ENCODE data around the gene CROT.

CROT gene

GRCh38 chr7:87344446-87344845 lies 1.0 kb upstream of the CROT start:
- no peak for DNase-seq (ENCODE audit: low spot score)

- DNase-seq (ENCODE audit: low spot score): no peak
Measured at GRCh38 chr7:87345962-87346371, 503 bp downstream of the CROT start.

GRCh38 chr7:87347207-87347606 lies 1.7 kb downstream of the CROT start:
- no peak for DNase-seq (ENCODE audit: low spot score)

- no peak for DNase-seq (ENCODE audit: low spot score)
Measured at GRCh38 chr7:87347664-87348063, 2.2 kb downstream of the CROT start.

- DNase-seq (ENCODE audit: low spot score): no peak
Measured at GRCh38 chr7:87354749-87355148, 9.3 kb downstream of the CROT start.

GRCh38 chr7:87356448-87356847 lies 11.0 kb downstream of the CROT start:
- no peak for DNase-seq (ENCODE audit: low spot score)

GRCh38 chr7:87359366-87359765 lies 13.9 kb downstream of the CROT start:
- no peak for DNase-seq (ENCODE audit: low spot score)

- no peak for DNase-seq (ENCODE audit: low spot score)
Measured at GRCh38 chr7:87361320-87361719, 15.9 kb downstream of the CROT start.

- DNase-seq (ENCODE audit: low spot score): no peak
Measured at GRCh38 chr7:87363342-87363741, 17.9 kb downstream of the CROT start.

GRCh38 chr7:87364246-87364645 lies 18.8 kb downstream of the CROT start:
- DNase-seq (ENCODE audit: low spot score): no peak

GRCh38 chr7:87369216-87369615 lies 23.8 kb downstream of the CROT start:
- DNase-seq (ENCODE audit: low spot score): peak; percentile 48

GRCh38 chr7:87370660-87371180 lies 25.3 kb downstream of the CROT start:
- no peak for DNase-seq (ENCODE audit: low spot score)

GRCh38 chr7:87375662-87376435 lies 30.4 kb downstream of the CROT start:
- DNase-seq (ENCODE audit: low spot score): no peak

GRCh38 chr7:87380905-87381304 lies 35.4 kb downstream of the CROT start:
- DNase-seq (ENCODE audit: low spot score): no peak

- no peak for DNase-seq (ENCODE audit: low spot score)
Measured at GRCh38 chr7:87391020-87391701, 45.7 kb downstream of the CROT start.

GRCh38 chr7:87395442-87396020 lies 50.1 kb downstream of the CROT start:
- DNase-seq (ENCODE audit: low spot score): no peak

- no peak for DNase-seq (ENCODE audit: low spot score)
Measured at GRCh38 chr7:87398446-87398845, 53.0 kb downstream of the CROT start.

- DNase-seq (ENCODE audit: low spot score): no peak
Measured at GRCh38 chr7:87404674-87405073, 59.2 kb downstream of the CROT start.

GRCh38 chr7:87411186-87411585 lies 65.7 kb downstream of the CROT start:
- DNase-seq (ENCODE audit: low spot score): no peak

- DNase-seq (ENCODE audit: low spot score): no peak
Measured at GRCh38 chr7:87413029-87413428, 67.6 kb downstream of the CROT start.

GRCh38 chr7:87413951-87414793 lies 68.7 kb downstream of the CROT start:
- no peak for DNase-seq (ENCODE audit: low spot score)

- no peak for DNase-seq (ENCODE audit: low spot score)
Measured at GRCh38 chr7:87414794-87415188, 69.3 kb downstream of the CROT start.
